ENCODE results near the gene RHOBTB3.

The RHOBTB3 gene

DNA sequence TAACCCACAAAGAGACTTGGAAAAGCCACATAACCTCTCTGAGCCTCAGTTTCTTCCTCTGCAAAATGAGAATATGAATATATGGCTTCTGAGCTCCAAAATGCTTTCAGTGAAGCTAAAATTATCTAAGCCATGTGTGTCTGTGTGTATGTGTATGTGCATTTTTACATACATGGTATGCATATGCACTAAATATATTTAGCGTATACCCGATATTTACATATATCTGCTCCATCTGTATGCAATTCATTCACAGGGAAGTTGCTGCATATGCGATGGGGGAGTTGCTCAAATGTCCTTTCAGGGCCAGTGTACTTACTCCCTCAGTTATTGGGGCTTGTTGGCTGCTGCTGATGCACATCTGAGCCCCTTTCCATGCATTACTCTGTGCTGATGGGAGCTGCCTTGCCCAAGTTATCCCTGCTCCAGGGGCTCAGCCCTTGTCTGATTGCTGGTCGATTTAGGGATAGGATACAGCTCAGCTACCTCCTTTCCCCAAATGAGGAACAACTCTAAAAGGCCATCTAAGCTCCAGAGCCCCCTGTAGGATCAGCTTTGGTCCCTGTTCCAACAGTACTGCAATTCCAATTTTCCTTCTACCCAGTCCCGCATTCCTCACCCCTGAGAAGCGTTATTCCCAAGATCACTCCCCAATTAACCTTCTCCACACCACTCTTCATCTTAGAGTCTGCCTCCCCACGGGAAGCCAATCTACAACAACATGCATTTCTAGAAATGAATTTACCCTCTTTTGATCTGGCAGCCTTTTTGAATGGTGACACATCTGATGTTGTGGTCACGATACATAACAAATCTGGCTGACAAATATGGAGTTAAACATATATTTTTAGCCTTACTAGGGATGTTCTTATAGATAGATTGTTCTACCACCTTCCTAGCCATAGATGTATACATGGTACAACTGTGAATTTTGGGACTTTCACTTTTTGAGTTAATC lies 15.9 kb downstream of the RHOBTB3 start:
- 87 to 92% methylated on average over 7 to 8 of the region's 8 CpGs for WGBS, 2 experiments
- no peaks in the 10 kb centered on the region for H3K27me3 ChIP-seq (ENCODE audit: control insufficient read depth, insufficient read depth, low read length, poor library complexity, severe bottlenecking)
- no peaks in the 10 kb centered on the region for H3K4me1 ChIP-seq (ENCODE audit: control insufficient read depth, insufficient read depth, low read length)
- H3K27ac ChIP-seq (ENCODE audit: insufficient read depth, low read depth, low read length, poor library complexity, severe bottlenecking): no peak overlapping the region
- no peaks in the 10 kb centered on the region for H3K36me3 ChIP-seq (ENCODE audit: control insufficient read depth, insufficient read depth, low read length)
- H3K9me3 ChIP-seq (ENCODE audit: control insufficient read depth, low read length): no peaks in the 10 kb centered on the region
- no peak overlapping the region for H3K4me3 ChIP-seq (ENCODE audit: insufficient read depth, low read depth, low read length)

DNA sequence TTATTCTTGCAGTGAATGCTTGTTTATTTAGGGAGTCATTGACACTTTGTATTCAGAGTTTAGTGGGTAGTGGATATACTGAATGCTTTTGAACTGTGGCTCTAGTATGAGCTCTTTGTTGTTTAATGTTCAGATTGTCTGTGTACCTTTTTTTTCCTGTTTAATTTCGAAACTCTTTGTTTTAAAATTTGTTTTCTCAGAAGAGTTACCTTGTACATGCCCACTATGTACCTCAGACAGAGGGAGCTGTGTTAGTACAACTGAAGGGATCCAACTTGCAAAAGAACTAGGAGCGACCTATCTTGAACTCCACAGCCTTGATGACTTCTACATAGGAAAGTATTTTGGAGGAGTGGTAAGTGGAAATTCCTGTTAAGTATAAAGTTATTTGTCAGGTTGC lies 17.0 kb downstream of the RHOBTB3 start:
- Histone ChIP-seq H3K4me1 (ENCODE audit: control insufficient read depth, insufficient read depth, low read length) (no peaks in the 10 kb centered on the region), H3K27ac (ENCODE audit: insufficient read depth, low read depth, low read length, poor library complexity, severe bottlenecking) (no peak overlapping the region), H3K36me3 (ENCODE audit: control insufficient read depth, insufficient read depth, low read length) (no peaks in the 10 kb centered on the region), H3K9me3 (ENCODE audit: control insufficient read depth, low read length) (no peaks in the 10 kb centered on the region), H3K27me3 (ENCODE audit: control insufficient read depth, insufficient read depth, low read length, poor library complexity, severe bottlenecking) (no peaks in the 10 kb centered on the region), H3K4me3 (ENCODE audit: insufficient read depth, low read depth, low read length) (no peak overlapping the region)
- 51 to 61% methylated on average over 2 of the region's 2 CpGs for WGBS, 2 experiments

DNA sequence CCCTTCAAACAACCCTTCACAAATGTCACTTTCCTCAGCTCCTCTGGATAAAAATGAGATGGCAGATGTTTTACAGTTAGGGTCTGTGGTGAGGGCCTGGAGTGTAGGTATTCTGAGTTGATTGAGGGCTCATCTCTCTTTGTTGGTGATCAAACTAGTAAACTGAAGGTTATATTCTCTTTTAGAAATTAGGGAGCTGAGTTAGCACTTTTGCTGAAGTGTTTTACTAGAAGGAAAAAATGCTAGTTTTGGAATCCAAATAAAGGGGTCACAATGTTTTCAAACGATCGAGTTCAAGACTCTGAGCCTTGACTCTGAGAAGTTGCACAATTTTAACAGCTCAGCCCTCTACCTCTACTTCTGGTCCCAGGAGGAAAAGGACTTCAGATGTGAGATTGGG lies 23.4 kb downstream of the RHOBTB3 start:
- Histone ChIP-seq H3K36me3 (ENCODE audit: control insufficient read depth, insufficient read depth, low read length) (no peaks in the 10 kb centered on the region), H3K27me3 (ENCODE audit: control insufficient read depth, insufficient read depth, low read length, poor library complexity, severe bottlenecking) (no peaks in the 10 kb centered on the region), H3K27ac (ENCODE audit: insufficient read depth, low read depth, low read length, poor library complexity, severe bottlenecking) (no peak overlapping the region), H3K4me3 (ENCODE audit: insufficient read depth, low read depth, low read length) (no peak overlapping the region), H3K9me3 (ENCODE audit: control insufficient read depth, low read length) (no peaks in the 10 kb centered on the region), H3K4me1 (ENCODE audit: control insufficient read depth, insufficient read depth, low read length) (no peaks in the 10 kb centered on the region)
- 94% methylated on average over 2 of the region's 2 CpGs for WGBS, 2 experiments

DNA sequence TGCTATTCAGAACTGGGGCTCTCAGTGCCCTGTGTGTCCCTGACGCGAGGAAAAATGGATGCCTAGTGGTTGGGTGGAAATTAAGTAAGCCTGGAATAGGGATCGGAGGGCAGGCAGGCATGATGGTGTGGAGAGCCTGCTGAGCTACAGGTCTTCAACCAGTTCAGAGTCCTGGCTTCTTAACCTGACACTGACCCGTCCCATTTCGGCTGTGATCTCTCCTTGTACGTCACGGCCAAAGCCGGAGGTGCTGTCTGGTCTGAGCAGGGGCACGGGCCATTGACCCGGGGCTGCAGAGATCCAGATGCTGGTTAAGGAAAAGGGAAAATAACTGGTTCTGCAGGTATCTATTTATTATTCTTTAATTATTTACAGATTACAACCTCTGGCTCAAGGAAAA lies 27.9 kb downstream of the RHOBTB3 start:
- Histone ChIP-seq H3K36me3 (ENCODE audit: control insufficient read depth, insufficient read depth, low read length) (no peaks in the 10 kb centered on the region), H3K27ac (ENCODE audit: insufficient read depth, low read depth, low read length, poor library complexity, severe bottlenecking) (no peak overlapping the region)
- 90% methylated on average over 9 to 10 of the region's 10 CpGs for WGBS, 2 experiments

DNA sequence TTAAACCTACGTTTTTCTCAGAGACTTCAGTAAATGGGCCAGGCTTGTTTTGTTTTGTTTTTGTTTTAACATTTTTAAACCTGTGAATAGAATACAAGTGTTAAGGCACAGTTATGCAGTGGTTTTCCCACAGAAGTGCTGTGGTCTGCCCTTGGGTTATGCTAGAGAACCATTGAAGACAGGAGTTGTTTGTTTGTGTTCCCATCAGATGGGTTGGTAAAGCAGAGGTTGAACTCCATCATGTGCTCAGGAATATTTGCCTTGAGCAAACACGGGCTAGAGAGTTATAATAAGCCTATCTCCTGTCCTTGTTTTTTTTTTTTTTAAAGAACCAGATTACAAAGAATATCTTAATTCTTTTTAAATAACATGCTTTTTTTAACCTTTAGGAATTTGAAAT lies 28.5 kb downstream of the RHOBTB3 start:
- Histone ChIP-seq H3K36me3 (ENCODE audit: control insufficient read depth, insufficient read depth, low read length) (no peaks in the 10 kb centered on the region), H3K27ac (ENCODE audit: insufficient read depth, low read depth, low read length, poor library complexity, severe bottlenecking) (no peak overlapping the region), H3K27me3 (ENCODE audit: control insufficient read depth, insufficient read depth, low read length, poor library complexity, severe bottlenecking) (no peaks in the 10 kb centered on the region), H3K4me1 (ENCODE audit: control insufficient read depth, insufficient read depth, low read length) (no peaks in the 10 kb centered on the region), H3K4me3 (ENCODE audit: insufficient read depth, low read depth, low read length) (no peak overlapping the region), H3K9me3 (ENCODE audit: control insufficient read depth, low read length) (no peaks in the 10 kb centered on the region)
- WGBS, 2 experiments: 81 to 100% methylated on average over 1 to 2 of the region's 2 CpGs

More for the DNA sequence above, 27.9 kb downstream of the RHOBTB3 start:
- Histone ChIP-seq H3K4me3 (ENCODE audit: insufficient read depth, low read depth, low read length) (no peak overlapping the region), H3K27me3 (ENCODE audit: control insufficient read depth, insufficient read depth, low read length, poor library complexity, severe bottlenecking) (no peaks in the 10 kb centered on the region), H3K9me3 (ENCODE audit: control insufficient read depth, low read length) (no peaks in the 10 kb centered on the region), H3K4me1 (ENCODE audit: control insufficient read depth, insufficient read depth, low read length) (no peaks in the 10 kb centered on the region)

DNA sequence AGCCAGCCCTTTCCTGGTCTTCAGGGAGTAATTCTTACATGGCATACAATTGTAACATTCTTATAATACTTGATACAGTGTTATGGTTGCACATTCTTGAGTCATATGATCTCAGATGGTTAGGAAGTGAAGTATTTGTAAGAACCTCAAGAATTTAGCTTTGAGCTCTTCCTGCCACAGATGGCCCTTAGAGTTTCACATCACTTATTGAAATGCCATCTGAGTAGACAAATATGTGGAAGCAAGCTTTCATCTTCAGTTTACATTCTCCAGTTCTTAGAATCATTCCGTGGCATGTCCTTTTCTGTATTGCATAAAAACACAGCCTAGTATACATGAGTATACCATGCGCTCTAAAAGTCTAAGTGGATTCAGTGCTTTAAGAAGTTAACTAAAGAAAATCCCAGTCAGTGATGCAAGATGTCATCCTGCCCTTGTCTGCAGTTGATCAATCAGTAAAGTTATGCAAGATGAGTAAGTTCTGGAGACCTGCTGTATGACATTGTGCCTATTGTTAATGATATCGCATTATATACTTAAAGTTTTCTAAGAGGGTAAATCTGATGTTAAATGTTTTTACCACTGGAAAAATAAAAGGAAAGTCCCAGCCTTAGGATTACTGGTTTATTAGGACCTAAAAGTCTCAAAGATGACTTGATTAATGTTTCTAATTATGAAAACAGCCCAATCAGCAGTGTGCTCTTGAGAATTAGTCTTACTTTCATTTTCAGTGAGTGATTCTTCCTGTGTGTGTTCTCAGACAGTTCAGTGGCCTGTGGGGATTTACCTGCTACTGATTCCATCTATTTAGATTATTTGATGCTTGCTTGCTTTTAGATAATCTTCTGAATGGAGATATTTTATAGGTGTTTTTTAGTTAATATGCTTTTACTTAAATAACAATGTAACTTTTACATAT lies 29.4 kb downstream of the RHOBTB3 start:
- 90 to 94% methylated on average over 3 of the region's 3 CpGs for WGBS, 2 experiments
- Histone ChIP-seq H3K4me3 (ENCODE audit: insufficient read depth, low read depth, low read length) (no peak overlapping the region), H3K4me1 (ENCODE audit: control insufficient read depth, insufficient read depth, low read length) (no peaks in the 10 kb centered on the region), H3K27me3 (ENCODE audit: control insufficient read depth, insufficient read depth, low read length, poor library complexity, severe bottlenecking) (no peaks in the 10 kb centered on the region), H3K36me3 (ENCODE audit: control insufficient read depth, insufficient read depth, low read length) (no peaks in the 10 kb centered on the region), H3K27ac (ENCODE audit: insufficient read depth, low read depth, low read length, poor library complexity, severe bottlenecking) (no peak overlapping the region), H3K9me3 (ENCODE audit: control insufficient read depth, low read length) (no peaks in the 10 kb centered on the region)

DNA sequence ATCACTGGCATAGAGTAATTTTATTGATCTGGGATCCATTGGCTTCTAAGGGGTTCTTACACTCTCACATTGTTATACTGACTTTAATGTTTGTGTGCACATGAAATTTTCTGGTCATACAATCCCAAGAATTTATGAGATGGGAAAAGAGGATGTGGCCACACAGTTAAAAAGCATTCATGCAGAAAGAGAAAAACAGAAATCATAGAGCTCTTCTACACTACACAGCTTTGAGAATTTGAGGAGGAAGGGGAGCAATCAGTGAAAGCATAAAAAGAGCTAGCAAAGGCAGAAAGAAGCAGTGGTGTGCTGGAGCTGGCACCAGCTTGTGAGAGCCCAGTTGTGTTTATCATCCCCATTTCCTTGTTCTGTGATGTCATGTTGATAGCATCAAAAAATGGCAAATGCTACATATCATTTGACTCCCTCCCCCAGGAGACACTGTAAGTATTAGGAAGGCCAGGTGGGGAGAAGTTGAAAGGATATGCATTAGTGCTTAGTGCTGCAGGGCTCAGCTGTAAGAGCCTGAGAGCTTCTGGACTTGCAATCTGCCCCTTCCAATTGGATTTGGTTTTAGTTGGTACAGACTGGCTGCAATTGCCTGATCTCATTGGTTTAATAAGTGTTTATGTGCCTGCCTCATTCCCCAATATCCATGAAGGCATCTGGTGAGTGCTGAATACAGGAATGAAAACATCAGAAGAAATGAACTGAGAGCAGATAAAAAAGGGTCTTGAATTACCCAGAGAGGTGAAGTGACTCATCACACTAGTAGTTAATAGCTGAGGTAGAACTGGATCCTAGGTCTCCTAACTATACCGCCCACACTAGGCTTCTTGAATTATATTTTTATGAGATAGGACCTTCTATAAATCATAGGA lies 30.9 kb downstream of the RHOBTB3 start:
- H3K27ac ChIP-seq (ENCODE audit: insufficient read depth, low read depth, low read length, poor library complexity, severe bottlenecking): no peak overlapping the region
- no peaks in the 10 kb centered on the region for H3K27me3 ChIP-seq (ENCODE audit: control insufficient read depth, insufficient read depth, low read length, poor library complexity, severe bottlenecking)
- WGBS, 2 experiments: 100% methylated on average over 1 of the region's 1 CpG; no CpG with 5 or more reads in 1 of the 2 experiments
- no peaks in the 10 kb centered on the region for H3K9me3 ChIP-seq (ENCODE audit: control insufficient read depth, low read length)
- no peaks in the 10 kb centered on the region for H3K36me3 ChIP-seq (ENCODE audit: control insufficient read depth, insufficient read depth, low read length)
- H3K4me3 ChIP-seq (ENCODE audit: insufficient read depth, low read depth, low read length): no peak overlapping the region
- no peaks in the 10 kb centered on the region for H3K4me1 ChIP-seq (ENCODE audit: control insufficient read depth, insufficient read depth, low read length)

DNA sequence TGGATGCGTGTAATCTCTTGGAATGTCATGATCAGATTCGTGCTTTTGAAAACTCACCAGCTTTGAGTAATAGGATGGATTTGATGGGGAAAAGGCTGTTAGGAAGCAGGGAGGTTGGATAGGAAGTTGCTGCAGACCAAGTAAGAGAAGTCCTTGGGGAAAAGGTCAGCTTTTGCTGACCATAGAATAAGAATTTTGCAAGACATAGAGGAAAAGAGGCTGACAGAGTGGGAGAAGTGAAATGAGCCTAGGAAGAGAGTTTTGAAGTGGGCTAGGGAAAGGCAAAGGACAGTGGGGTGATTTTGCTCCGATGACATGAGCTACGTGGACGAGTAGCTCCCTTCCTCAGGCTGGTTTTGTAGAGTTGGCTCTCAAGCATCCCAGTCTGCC lies 31.5 kb downstream of the RHOBTB3 start:
- no peaks in the 10 kb centered on the region for H3K36me3 ChIP-seq (ENCODE audit: control insufficient read depth, insufficient read depth, low read length)
- 93 to 96% methylated on average over 5 of the region's 5 CpGs for WGBS, 2 experiments
- no peak overlapping the region for H3K27ac ChIP-seq (ENCODE audit: insufficient read depth, low read depth, low read length, poor library complexity, severe bottlenecking)
- H3K4me3 ChIP-seq (ENCODE audit: insufficient read depth, low read depth, low read length): no peak overlapping the region
- no peaks in the 10 kb centered on the region for H3K4me1 ChIP-seq (ENCODE audit: control insufficient read depth, insufficient read depth, low read length)
- no peaks in the 10 kb centered on the region for H3K27me3 ChIP-seq (ENCODE audit: control insufficient read depth, insufficient read depth, low read length, poor library complexity, severe bottlenecking)
- H3K9me3 ChIP-seq (ENCODE audit: control insufficient read depth, low read length): no peaks in the 10 kb centered on the region

DNA sequence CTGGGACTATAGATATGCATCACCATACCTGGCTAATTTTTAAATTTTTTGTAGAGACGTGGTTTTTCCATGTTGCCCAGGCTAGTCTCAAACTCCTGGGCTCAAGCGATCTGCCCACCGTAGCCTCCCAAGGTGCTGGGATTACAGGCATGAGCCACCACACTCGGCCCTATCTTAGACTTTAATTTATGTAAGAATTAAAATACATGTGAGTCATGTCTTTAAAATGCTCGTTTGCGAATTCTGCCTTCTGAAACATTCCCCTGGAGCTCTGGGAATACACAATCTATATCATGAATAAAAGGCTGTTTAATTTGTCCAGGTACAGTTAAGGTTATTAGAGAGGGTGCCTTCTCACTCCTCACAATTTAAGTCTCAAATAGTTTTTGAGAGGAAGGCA lies 32.8 kb downstream of the RHOBTB3 start:
- no peaks in the 10 kb centered on the region for H3K36me3 ChIP-seq (ENCODE audit: control insufficient read depth, insufficient read depth, low read length)
- 84 to 89% methylated on average over 6 of the region's 6 CpGs for WGBS, 2 experiments
- no peaks in the 10 kb centered on the region for H3K9me3 ChIP-seq (ENCODE audit: control insufficient read depth, low read length)
- H3K27ac ChIP-seq (ENCODE audit: insufficient read depth, low read depth, low read length, poor library complexity, severe bottlenecking): no peak overlapping the region
- H3K27me3 ChIP-seq (ENCODE audit: control insufficient read depth, insufficient read depth, low read length, poor library complexity, severe bottlenecking): no peaks in the 10 kb centered on the region
- H3K4me1 ChIP-seq (ENCODE audit: control insufficient read depth, insufficient read depth, low read length): no peaks in the 10 kb centered on the region
- no peak overlapping the region for H3K4me3 ChIP-seq (ENCODE audit: insufficient read depth, low read depth, low read length)

Data from ectodermal cell (in vitro differentiated cells).